K562 (cell line): ENCODE data around the gene PPP3CA. TPM values are rescaled to one million over a fixed set of nuclear protein-coding genes. Genes with fewer than 3 reads are reported as not detected.

Experiments used
- FUS ChIP-seq: fragments of 200-400 bp; formaldehyde crosslinking; optimal IDR thresholded peaks from 2 replicates; pipeline ENCODE3; 2017; ENCODE audit warnings: low read depth, low read length
- IRF2 ChIP-seq: sonication (generic); formaldehyde crosslinking; IDR thresholded peaks from 2 replicates; pipeline ENCODE4 v1.8.1; 2022; ENCODE audit warnings: mild to moderate bottlenecking, missing genetic modification reagents
- NCOR1 ChIP-seq: fragments of 450-650 bp; IDR thresholded peaks from 2 replicates; pipeline ENCODE4 v1.6.1; 2016; ENCODE audit warnings: mild to moderate bottlenecking, moderate library complexity
- NFYB ChIP-seq: IDR thresholded peaks from 2 replicates; pipeline ENCODE4 v1.6.1; 2011; ENCODE audit warnings: mild to moderate bottlenecking, moderate library complexity; ENCODE audit not compliant: insufficient read length; ENCODE audit errors: extremely low read depth
- POLR2AphosphoS2 ChIP-seq: IDR thresholded peaks from 2 replicates; pipeline ENCODE4 v1.6.1; 2012; ENCODE audit warnings: low read length, improper control_type of control experiment
- SRSF1 ChIP-seq: fragments of 200-400 bp; formaldehyde crosslinking; IDR thresholded peaks from 2 replicates; pipeline ENCODE4 v1.6.1; 2017; ENCODE audit warnings: mild to moderate bottlenecking, low read depth, low read length, moderate library complexity
- TCFL5 ChIP-seq: fragments of 250-450 bp; sonication (Bioruptor Pico); conservative IDR thresholded peaks from 2 replicates; pipeline ENCODE4 v1.6.1; 2021; ENCODE audit warnings: mild to moderate bottlenecking, moderate library complexity, matching md5 sums
- THAP7 ChIP-seq: fragments of 250-450 bp; sonication (Bioruptor Pico); IDR thresholded peaks from 2 replicates; pipeline ENCODE4 v1.5.0; 2021
- ZNF644 ChIP-seq: fragments of 200-800 bp; sonication (Bioruptor generic); IDR thresholded peaks from 2 replicates; pipeline ENCODE4 v1.6.1; 2016; ENCODE audit warnings: low read depth, missing genetic modification characterization, missing compliant biosample characterization
- ZNF830 ChIP-seq: fragments of 250-450 bp; sonication (Bioruptor Pico); IDR thresholded peaks from 2 replicates; pipeline ENCODE4 v1.5.0; 2021; ENCODE audit warnings: mild to moderate bottlenecking
- polyA plus RNA-seq, 8 experiments: library from polyadenylated mRNA; depleted of rRNA in 4 of 8; stranded (reverse) in 5 of 8; unstranded in 3 of 8; fragments of >200 nt; fragmentation: Nextera tagmentation in 2 of 8; fragmentation: Illumina TruSeq in 1 of 8; extraction: Ambion mirVana in 2 of 8; extraction: Trizol in 1 of 8; gene quantifications; 2 replicates each; pipeline versions ENCODE4 v1.2.1 to v1.2.3, GENCODE V29; 2011 to 2014; ENCODE audit warnings: inconsistent platforms in 1 of 8, missing spikeins in 1 of 8
- total RNA-seq, 7 experiments: library from RNA; depleted of rRNA in 6 of 7; stranded (reverse); fragments of >200 nt in 6 of 7; fragmentation: Illumina TruSeq in 2 of 7; extraction: Trizol in 2 of 7; gene quantifications; 2 replicates each; pipeline versions ENCODE4 v1.2.1 to v1.2.3, GENCODE V29; 2011 to 2021; ENCODE audit warnings: low replicate concordance in 1 of 7
- TF ChIP-seq, protein P1 (sequence below): fragments of 250-450 bp; sonication (Bioruptor Pico); IDR thresholded peaks from 2 replicates; pipeline ENCODE4 v1.5.1; 2021; ENCODE audit warnings: mild to moderate bottlenecking
- TF ChIP-seq, protein P2 (sequence below): sonication (generic); formaldehyde crosslinking; IDR thresholded peaks from 2 replicates; pipeline ENCODE4 v1.8.0; 2023; ENCODE audit warnings: mild to moderate bottlenecking, missing genetic modification reagents

The PPP3CA gene
- total and polyA plus RNA-seq, 9 of the 15 experiments (the other 6 are each of a cell fraction or from before 2014, with no cell fraction given) = 0.94 to 3.2 (median 1.6) TPM

DNA sequence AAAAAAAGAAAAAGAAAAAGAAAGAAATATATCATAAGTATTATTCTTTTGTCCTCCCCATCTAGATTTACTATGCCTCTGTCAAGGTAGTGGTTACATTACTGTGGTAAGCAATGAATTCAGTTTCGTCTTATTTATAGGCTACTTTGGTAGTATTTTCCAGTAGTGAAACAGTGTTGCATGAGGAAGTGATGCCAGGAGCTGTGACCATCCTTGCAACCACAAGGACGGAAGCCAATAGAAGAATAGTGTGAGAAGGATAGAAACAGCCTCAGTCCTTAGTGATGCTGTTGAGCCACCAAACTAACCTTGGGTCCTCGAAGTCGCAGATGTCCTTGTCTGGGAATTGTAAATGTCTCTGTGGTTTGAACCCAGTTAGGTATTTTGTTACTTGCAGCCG, 328.5 kb downstream of the PPP3CA start (continued):
- TF ChIP-seq ZNF644 (tag) (no peak), ZNF830 (no peak), THAP7 (CRISPR knock-in tag) (no peak), IRF2 (CRISPR knock-in tag) (no peak), SRSF1 (no peak), FUS (no peak), POLR2AphosphoS2 (no peak), TCFL5 (no peak), NCOR1 (no peak), NFYB (no peak)
- TF ChIP-seq, protein P1, sequence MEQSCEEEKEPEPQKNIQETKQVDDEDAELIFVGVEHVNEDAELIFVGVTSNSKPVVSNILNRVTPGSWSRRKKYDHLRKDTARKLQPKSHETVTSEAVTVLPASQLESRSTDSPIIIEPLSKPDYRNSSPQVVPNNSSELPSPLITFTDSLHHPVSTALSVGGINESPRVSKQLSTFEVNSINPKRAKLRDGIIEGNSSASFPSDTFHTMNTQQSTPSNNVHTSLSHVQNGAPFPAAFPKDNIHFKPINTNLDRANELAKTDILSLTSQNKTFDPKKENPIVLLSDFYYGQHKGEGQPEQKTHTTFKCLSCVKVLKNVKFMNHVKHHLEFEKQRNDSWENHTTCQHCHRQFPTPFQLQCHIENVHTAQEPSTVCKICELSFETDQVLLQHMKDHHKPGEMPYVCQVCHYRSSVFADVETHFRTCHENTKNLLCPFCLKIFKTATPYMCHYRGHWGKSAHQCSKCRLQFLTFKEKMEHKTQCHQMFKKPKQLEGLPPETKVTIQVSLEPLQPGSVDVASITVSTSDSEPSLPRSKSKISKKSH = no peak
- TF ChIP-seq, protein P2, sequence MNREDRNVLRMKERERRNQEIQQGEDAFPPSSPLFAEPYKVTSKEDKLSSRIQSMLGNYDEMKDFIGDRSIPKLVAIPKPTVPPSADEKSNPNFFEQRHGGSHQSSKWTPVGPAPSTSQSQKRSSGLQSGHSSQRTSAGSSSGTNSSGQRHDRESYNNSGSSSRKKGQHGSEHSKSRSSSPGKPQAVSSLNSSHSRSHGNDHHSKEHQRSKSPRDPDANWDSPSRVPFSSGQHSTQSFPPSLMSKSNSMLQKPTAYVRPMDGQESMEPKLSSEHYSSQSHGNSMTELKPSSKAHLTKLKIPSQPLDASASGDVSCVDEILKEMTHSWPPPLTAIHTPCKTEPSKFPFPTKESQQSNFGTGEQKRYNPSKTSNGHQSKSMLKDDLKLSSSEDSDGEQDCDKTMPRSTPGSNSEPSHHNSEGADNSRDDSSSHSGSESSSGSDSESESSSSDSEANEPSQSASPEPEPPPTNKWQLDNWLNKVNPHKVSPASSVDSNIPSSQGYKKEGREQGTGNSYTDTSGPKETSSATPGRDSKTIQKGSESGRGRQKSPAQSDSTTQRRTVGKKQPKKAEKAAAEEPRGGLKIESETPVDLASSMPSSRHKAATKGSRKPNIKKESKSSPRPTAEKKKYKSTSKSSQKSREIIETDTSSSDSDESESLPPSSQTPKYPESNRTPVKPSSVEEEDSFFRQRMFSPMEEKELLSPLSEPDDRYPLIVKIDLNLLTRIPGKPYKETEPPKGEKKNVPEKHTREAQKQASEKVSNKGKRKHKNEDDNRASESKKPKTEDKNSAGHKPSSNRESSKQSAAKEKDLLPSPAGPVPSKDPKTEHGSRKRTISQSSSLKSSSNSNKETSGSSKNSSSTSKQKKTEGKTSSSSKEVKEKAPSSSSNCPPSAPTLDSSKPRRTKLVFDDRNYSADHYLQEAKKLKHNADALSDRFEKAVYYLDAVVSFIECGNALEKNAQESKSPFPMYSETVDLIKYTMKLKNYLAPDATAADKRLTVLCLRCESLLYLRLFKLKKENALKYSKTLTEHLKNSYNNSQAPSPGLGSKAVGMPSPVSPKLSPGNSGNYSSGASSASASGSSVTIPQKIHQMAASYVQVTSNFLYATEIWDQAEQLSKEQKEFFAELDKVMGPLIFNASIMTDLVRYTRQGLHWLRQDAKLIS = no peak
